ENCODE measurements around the gene SIK3. TPM values are rescaled to one million over a fixed set of nuclear protein-coding genes. Genes with fewer than 3 reads are reported as not detected.

The SIK3 gene
- total RNA-seq, 4 donors from 2014 or later = 14.1 to 77.0 (median 40.7) TPM

GRCh38 chr11:117083011-117083935, 15.0 kb downstream of the SIK3 start:
- no peaks in the 10 kb centered on the region for H3K9me3 ChIP-seq
- H3K27me3 ChIP-seq = no peaks in the 10 kb centered on the region
- peak overlapping the region; percentile 30 to 36 for H3K27ac ChIP-seq
- intact Hi-C loops (cut with DNase I; ENCODE audit: low total_unique reads) = no loop called here
- no peak for DNase-seq
- TF ChIP-seq CTCF (IDR thresholded peaks at IDR 0.05) = no peak
- no peak overlapping the region for H3K4me3 ChIP-seq
- no peaks in the 10 kb centered on the region for H3K4me1 ChIP-seq
- no peaks in the 10 kb centered on the region for H3K36me3 ChIP-seq

DNA sequence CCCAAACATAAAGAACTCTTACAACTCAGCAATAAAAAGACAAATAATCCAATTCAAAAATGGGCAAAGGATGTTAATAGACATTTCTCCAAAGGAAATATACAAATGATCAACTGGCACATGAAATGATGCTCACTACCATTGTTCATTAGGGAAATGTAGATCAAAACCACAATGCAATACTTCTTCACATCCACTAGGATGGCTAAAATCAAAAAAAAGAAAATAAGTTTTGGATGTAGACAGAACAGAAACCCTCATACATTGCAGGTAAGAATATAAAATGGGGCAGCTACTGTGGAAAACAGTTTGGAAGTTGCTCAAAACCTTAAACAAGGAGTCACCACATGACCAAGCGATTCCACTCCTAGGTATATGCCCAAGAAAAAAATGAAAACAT, 16.3 kb downstream of the SIK3 start:
- intact Hi-C loops (cut with DNase I; ENCODE audit: low total_unique reads) = no loop called here

GRCh38 chr11:117080370-117080769, 17.9 kb downstream of the SIK3 start:
- Histone ChIP-seq H3K4me3 (no peak overlapping the region), H3K36me3 (no peaks in the 10 kb centered on the region), H3K9me3 (no peaks in the 10 kb centered on the region), H3K27me3 (no peaks in the 10 kb centered on the region), H3K4me1 (no peaks in the 10 kb centered on the region), H3K27ac (no peak overlapping the region)
- intact Hi-C loops (cut with DNase I; ENCODE audit: low total_unique reads) = no loop called here
- no peak for DNase-seq
- TF ChIP-seq POLR2A (IDR thresholded peaks at IDR 0.05) (no peak), CTCF (IDR thresholded peaks at IDR 0.05) (no peak)

More for the DNA sequence above, 16.3 kb downstream of the SIK3 start:
- no peak for TF ChIP-seq CTCF (IDR thresholded peaks at IDR 0.05)
- TF ChIP-seq POLR2A (IDR thresholded peaks at IDR 0.05) = no peak
- no peaks in the 10 kb centered on the region for H3K4me1 ChIP-seq
- DNase-seq = no peak
- H3K36me3 ChIP-seq = no peaks in the 10 kb centered on the region
- H3K27ac ChIP-seq = no peak overlapping the region
- H3K4me3 ChIP-seq = no peak overlapping the region
- no peaks in the 10 kb centered on the region for H3K27me3 ChIP-seq
- H3K9me3 ChIP-seq = no peaks in the 10 kb centered on the region

DNA sequence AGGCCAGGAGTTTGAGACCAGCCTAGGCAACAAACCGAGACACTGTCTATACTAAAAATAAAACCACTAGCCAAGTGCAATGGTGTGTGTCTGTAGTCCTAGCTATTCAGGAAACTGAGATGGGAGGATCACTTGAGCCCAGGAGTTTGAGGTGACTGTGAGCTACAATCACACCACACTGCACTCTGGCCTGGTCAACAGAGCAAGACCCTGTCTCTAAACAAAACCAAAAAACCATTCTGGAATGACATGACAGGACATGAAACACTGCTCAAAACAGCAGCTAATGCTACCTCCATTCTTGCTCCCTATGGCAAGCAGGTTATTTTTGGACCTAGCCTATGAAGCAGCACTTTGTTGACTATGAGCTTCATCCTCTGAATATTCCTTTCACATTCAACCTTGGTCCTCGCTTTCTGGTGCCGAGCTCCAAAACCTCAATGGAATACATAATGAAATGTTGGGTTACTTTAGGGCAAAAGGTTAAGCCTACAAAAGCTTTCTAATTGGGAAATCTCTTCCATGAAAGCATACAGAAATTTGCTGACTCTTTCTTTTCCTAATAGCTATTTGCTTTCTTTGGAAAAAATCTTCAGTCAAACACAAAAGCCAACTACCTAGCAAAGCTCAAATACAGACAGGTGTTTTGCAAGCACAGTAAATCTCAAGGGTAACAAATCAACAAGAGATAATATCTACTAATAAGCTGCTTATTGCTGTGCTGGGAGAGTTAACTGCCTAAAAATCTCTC, 21.1 kb downstream of the SIK3 start:
- no peaks in the 10 kb centered on the region for H3K9me3 ChIP-seq
- intact Hi-C loops (cut with DNase I; ENCODE audit: low total_unique reads) = no loop called here
- DNase-seq = no peak
- no peaks in the 10 kb centered on the region for H3K36me3 ChIP-seq
- peaks cover 0 to 6% of the 10 kb centered on the region in 2 donors for H3K4me1 ChIP-seq
- no peak overlapping the region for H3K4me3 ChIP-seq
- TF ChIP-seq CTCF (IDR thresholded peaks at IDR 0.05) = no peak
- TF ChIP-seq POLR2A (IDR thresholded peaks at IDR 0.05) = no peak
- H3K27me3 ChIP-seq = no peaks in the 10 kb centered on the region
- no peak overlapping the region for H3K27ac ChIP-seq

DNA sequence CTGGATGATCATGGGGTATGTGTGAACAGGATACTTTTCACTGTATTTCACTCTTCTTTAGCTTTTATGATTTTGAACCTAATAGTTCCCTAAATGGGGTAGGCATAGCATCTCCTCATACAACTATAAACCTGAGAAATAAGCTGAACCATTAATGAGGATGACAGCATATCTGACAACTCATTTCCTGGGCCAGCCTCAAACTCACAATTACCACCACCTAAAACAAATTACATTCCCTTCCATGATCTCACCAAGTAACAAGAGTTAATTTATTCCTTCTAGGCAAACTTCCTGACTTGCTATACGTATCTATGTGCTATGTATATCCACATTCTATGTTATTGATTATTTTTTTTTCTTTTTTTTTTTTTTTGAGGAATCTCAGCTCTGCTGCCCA, 23.0 kb downstream of the SIK3 start:
- no peak for DNase-seq
- intact Hi-C loops (cut with DNase I; ENCODE audit: low total_unique reads) = no loop called here
- TF ChIP-seq POLR2A (IDR thresholded peaks at IDR 0.05) (no peak), CTCF (IDR thresholded peaks at IDR 0.05) (no peak)
- H3K27ac ChIP-seq = no peak overlapping the region
- no peak overlapping the region for H3K4me3 ChIP-seq
- H3K4me1 ChIP-seq = peaks cover 0 to 6% of the 10 kb centered on the region in 2 donors
- no peaks in the 10 kb centered on the region for H3K27me3 ChIP-seq
- H3K9me3 ChIP-seq = no peaks in the 10 kb centered on the region
- no peaks in the 10 kb centered on the region for H3K36me3 ChIP-seq
